ENCODE results near the gene RBFOX2. TPM values are rescaled to one million over a fixed set of nuclear protein-coding genes. Genes with fewer than 3 reads are reported as not detected.

The RBFOX2 gene
- total and polyA plus RNA-seq, 2 of the 8 experiments (the other 6 are each of a cell fraction or from before 2014, with no cell fraction given) = 121 to 122 TPM

GRCh38 chr22:35988030-35988429 lies 40.6 kb downstream of the RBFOX2 start (continued):
- TF ChIP-seq, protein P1, sequence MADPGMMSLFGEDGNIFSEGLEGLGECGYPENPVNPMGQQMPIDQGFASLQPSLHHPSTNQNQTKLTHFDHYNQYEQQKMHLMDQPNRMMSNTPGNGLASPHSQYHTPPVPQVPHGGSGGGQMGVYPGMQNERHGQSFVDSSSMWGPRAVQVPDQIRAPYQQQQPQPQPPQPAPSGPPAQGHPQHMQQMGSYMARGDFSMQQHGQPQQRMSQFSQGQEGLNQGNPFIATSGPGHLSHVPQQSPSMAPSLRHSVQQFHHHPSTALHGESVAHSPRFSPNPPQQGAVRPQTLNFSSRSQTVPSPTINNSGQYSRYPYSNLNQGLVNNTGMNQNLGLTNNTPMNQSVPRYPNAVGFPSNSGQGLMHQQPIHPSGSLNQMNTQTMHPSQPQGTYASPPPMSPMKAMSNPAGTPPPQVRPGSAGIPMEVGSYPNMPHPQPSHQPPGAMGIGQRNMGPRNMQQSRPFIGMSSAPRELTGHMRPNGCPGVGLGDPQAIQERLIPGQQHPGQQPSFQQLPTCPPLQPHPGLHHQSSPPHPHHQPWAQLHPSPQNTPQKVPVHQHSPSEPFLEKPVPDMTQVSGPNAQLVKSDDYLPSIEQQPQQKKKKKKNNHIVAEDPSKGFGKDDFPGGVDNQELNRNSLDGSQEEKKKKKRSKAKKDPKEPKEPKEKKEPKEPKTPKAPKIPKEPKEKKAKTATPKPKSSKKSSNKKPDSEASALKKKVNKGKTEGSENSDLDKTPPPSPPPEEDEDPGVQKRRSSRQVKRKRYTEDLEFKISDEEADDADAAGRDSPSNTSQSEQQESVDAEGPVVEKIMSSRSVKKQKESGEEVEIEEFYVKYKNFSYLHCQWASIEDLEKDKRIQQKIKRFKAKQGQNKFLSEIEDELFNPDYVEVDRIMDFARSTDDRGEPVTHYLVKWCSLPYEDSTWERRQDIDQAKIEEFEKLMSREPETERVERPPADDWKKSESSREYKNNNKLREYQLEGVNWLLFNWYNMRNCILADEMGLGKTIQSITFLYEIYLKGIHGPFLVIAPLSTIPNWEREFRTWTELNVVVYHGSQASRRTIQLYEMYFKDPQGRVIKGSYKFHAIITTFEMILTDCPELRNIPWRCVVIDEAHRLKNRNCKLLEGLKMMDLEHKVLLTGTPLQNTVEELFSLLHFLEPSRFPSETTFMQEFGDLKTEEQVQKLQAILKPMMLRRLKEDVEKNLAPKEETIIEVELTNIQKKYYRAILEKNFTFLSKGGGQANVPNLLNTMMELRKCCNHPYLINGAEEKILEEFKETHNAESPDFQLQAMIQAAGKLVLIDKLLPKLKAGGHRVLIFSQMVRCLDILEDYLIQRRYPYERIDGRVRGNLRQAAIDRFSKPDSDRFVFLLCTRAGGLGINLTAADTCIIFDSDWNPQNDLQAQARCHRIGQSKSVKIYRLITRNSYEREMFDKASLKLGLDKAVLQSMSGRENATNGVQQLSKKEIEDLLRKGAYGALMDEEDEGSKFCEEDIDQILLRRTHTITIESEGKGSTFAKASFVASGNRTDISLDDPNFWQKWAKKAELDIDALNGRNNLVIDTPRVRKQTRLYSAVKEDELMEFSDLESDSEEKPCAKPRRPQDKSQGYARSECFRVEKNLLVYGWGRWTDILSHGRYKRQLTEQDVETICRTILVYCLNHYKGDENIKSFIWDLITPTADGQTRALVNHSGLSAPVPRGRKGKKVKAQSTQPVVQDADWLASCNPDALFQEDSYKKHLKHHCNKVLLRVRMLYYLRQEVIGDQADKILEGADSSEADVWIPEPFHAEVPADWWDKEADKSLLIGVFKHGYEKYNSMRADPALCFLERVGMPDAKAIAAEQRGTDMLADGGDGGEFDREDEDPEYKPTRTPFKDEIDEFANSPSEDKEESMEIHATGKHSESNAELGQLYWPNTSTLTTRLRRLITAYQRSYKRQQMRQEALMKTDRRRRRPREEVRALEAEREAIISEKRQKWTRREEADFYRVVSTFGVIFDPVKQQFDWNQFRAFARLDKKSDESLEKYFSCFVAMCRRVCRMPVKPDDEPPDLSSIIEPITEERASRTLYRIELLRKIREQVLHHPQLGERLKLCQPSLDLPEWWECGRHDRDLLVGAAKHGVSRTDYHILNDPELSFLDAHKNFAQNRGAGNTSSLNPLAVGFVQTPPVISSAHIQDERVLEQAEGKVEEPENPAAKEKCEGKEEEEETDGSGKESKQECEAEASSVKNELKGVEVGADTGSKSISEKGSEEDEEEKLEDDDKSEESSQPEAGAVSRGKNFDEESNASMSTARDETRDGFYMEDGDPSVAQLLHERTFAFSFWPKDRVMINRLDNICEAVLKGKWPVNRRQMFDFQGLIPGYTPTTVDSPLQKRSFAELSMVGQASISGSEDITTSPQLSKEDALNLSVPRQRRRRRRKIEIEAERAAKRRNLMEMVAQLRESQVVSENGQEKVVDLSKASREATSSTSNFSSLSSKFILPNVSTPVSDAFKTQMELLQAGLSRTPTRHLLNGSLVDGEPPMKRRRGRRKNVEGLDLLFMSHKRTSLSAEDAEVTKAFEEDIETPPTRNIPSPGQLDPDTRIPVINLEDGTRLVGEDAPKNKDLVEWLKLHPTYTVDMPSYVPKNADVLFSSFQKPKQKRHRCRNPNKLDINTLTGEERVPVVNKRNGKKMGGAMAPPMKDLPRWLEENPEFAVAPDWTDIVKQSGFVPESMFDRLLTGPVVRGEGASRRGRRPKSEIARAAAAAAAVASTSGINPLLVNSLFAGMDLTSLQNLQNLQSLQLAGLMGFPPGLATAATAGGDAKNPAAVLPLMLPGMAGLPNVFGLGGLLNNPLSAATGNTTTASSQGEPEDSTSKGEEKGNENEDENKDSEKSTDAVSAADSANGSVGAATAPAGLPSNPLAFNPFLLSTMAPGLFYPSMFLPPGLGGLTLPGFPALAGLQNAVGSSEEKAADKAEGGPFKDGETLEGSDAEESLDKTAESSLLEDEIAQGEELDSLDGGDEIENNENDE (IDR thresholded peaks at IDR 0.05; ENCODE audit: insufficient replicate concordance, low read length) = no peak
- TF ChIP-seq CBX5 (IDR thresholded peaks at IDR 0.05; ENCODE audit: low read depth, low read length) (no peak), RFX5 (IDR thresholded peaks at IDR 0.05; ENCODE audit: borderline replicate concordance, low read depth, low read length) (no peak), TBP (IDR thresholded peaks at IDR 0.05; ENCODE audit: low read depth, low read length) (no peak), JUND (IDR thresholded peaks at IDR 0.05; ENCODE audit: low read length) (no peak)

Data from H1 (cell line).